Measurements from ENCODE around the gene ANO9. TPM values are rescaled to one million over a fixed set of nuclear protein-coding genes. Genes with fewer than 3 reads are reported as not detected.

ANO9 gene, protein sequence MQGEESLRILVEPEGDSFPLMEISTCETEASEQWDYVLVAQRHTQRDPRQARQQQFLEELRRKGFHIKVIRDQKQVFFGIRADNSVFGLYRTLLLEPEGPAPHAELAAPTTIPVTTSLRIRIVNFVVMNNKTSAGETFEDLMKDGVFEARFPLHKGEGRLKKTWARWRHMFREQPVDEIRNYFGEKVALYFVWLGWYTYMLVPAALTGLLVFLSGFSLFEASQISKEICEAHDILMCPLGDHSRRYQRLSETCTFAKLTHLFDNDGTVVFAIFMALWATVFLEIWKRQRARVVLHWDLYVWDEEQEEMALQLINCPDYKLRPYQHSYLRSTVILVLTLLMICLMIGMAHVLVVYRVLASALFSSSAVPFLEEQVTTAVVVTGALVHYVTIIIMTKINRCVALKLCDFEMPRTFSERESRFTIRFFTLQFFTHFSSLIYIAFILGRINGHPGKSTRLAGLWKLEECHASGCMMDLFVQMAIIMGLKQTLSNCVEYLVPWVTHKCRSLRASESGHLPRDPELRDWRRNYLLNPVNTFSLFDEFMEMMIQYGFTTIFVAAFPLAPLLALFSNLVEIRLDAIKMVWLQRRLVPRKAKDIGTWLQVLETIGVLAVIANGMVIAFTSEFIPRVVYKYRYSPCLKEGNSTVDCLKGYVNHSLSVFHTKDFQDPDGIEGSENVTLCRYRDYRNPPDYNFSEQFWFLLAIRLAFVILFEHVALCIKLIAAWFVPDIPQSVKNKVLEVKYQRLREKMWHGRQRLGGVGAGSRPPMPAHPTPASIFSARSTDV
- total RNA-seq, result not detected

DNA sequence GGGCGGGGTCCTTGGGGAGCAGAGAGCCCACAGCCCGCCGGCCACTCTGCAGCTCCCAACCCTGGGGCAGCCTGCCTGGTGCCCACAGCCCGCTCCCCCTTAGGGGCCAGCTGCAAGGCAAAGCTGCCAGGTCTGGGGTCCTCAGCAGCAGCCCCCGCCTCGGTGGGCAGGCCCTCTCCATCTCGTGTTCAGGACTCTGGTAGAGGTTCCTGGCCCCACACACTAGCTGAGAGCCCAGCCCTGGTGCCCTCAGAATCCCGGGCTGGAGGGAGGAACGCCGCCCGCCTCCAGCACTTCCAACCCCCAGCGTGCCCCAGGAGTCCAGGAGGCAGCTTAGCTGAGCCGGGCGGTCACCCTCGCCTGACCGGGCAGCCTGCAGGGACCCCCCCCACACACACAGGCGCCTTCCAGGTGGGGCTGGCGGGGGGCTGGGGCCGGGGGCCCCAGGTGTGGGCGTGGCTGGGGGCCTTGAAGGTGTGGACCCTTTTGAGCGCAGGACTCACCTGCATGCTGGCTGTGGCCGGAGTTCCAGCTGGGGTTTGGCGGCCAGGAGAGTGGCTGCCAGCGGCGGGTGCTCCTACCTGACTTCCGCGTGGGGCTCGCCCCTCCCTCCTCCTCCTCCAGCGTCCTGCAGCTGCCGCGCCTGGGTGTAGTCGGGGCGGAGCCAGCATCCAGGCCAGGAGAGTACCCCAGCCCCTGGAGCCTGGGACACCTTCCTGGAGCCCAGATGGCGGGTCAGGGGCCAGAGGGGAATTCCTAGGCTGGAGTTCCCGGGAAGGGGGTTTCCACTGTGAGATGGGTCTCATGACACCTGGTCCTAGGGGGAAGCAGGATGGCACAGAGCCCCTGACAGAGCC lies at the start of gene ANO9:
Gene ANO9, minus strand, starts transcription at position 594 of the 857 bp plus-strand sequence. Its CDS starts 85 bp downstream, at position 509.
- DNase-seq (ENCODE audit: low spot score in 2 of 2) (no peak), FAIRE-seq (no peak)

DNA sequence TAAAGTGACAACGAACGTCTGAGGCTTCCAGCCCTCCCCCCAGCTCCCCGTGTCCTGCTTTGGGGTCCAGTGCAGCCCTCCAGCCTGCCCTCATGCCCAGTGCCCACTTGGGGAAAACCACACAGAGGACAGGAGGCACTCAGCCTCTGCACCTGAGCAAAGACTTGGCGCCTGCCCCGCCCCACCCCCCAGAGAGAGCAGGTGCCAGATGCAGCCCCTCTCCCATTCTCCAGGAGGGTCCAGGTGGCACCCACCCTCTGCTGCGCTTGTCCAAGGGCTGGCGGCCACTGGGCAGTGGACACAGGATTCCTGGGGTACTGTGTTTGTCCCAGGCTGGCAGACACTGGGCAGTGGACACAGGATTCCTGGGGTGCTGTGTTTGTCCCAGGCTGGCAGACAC lies 49.5 kb upstream of the ANO9 start:
- FAIRE-seq (no peak), DNase-seq (ENCODE audit: low spot score in 2 of 2) (no peak)

DNA sequence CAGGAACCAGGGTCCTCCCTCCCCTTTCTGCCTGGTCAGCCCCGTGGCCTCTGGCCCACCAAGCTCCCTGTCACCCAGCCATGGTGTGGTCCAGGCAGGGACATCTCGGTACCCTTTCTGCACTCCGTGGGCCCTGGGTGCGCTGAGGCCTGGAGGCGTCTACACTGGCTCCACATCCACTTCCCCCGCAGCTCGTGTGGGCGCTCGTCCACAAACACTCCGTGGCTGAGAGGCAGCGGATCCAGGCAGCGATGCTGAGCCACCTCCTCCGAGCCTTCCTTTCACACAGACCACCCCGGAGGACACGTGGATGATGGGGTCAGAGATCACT lies 49.1 kb upstream of the ANO9 start:
- no peak for FAIRE-seq
- peak in 1 of 2 donors; percentile 40 for DNase-seq (ENCODE audit: low spot score in 2 of 2)

DNA sequence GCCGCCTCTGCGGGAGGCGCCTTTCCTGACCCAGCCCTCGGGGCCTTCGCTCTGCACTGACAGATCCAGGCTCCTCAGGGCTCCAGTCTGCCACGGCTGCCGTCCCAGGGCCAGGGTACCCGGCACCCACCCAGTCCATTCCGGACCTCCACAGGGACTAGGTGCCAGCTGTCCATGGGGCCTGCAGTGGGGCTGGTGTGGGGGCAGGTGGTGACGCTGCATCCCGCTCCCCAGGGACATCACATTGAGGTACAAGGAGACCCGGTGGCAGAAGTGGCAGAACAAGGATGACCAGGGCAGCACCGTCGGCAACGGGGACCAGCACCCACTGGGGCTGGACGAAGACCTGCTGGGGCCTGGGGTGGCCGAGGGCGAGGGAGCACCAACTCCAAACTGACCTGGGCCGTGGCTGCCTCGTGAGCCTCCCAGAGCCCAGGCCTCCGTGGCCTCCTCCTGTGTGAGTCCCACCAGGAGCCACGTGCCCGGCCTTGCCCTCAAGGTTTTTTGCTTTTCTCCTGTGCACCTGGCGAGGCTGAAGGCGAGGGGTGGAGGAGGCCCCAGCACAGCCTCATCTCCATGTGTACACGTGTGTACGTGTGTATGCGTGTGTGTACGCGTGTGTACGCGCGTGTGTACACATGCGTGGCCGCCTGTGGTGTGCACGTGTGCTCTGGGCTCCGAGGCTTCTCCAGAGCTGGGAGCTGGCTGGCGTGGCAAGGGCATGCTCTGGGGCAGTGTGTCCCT lies 48.5 kb upstream of the ANO9 start:
- FAIRE-seq (no peak), DNase-seq (ENCODE audit: low spot score in 2 of 2) (no peak)

DNA sequence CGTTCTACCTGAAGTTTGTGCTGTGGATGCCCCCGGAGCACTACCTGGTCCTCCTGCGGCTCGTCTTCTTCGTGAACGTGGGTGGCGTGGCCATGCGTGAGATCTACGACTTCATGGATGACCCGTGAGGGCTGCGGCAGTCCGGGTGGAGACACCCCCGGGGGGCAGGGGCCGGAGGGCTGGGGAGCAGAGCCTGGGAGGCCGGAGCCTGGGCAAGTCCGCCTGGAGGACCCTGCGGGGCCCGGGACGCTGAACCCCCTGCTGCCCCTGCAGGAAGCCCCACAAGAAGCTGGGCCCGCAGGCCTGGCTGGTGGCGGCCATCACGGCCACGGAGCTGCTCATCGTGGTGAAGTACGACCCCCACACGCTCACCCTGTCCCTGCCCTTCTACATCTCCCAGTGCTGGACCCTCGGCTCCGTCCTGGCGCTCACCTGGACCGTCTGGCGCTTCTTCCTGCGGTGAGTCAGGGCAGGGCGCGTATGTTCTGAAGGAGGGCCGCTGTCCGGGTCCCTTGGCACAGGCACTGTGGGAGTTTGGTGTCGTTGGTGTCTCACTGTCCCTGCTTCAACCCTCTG lies 47.9 kb upstream of the ANO9 start:
- FAIRE-seq (no peak), DNase-seq (ENCODE audit: low spot score in 2 of 2) (no peak)

DNA sequence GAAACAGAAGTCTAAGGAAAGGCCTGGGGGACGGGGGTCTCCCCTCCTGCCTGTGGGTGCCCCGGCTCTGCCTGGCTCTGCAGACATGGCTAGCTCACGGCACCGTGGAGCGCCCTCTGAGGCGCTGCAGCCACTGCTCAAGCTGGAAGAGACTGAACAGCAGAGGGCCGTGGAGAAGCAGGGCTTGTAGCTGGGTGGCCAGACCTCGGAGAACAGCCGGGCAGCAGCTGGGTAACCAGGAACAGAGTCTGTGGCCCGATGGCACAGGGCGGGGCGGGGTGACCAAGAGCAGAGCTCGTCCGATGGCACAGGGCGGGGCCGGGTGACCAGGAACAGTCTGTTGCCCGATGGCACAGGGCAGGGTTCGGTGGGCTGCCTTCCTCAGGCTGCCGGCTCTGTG lies 47.2 kb upstream of the ANO9 start:
- no peak for FAIRE-seq
- peak in 1 of 2 donors; percentile 71 for DNase-seq (ENCODE audit: low spot score in 2 of 2)

DNA sequence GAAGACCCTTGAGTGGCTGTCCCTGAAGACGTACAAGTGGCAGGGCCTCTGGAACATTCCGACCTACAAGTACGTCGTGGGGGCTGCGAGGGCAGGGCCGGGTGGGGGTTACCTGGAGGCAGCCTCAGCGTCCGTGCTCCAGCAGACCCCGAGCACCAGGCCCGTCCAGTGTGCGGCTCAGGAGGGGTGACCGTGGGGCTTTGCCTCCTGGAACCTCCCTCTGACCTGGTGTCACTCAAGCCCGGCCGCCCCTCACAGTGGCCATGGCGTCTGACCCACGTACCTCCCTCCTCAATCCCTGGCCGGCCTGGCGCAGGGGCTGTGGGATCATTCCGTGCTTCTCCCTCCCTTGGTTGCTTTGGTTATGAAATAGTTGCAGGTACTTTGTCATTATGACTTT lies 46.8 kb upstream of the ANO9 start:
- FAIRE-seq (no peak), DNase-seq (ENCODE audit: low spot score in 2 of 2) (no peak)

DNA sequence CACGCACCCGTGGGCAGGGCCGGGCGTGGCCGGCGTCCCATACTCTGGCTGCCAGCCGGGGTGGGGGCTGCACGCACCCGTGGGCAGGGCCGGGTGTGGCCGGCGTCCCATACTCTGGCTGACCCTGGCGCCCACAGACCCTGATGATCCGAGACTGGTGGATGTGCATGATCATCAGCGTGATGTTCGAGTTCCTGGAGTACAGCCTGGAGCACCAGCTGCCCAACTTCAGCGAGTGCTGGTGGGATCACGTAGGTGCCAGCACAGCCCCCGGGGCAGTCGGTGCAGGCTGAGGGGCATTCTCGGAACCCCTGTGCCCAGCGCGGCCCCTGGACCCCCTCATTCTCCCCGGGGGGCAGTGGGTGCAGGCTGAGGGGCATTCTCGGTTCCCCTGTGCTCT lies 46.3 kb upstream of the ANO9 start:
- FAIRE-seq (no peak), DNase-seq (ENCODE audit: low spot score in 2 of 2) (no peak)

DNA sequence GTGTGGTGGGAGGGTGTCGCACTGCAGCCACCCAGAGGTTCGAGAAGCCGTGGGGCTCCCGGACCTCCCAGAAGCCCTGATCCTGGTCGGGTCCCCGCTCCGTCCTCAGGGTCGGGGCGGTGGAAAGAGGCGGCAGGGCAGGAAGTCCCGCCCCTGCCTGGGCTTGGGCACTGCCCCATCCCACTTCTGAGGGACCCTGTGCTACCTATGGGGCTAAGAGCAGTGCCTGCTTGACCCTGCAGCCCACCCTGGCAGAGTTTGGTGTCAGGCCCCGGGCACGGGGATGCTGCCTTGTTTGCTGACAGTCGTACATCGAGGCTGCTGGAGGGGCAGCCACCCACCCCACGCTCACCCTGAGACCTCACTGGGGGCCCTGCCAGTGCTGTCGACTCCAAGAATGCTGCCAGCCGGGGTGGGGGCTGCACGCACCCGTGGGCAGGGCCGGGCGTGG lies 45.8 kb upstream of the ANO9 start:
- no peak for FAIRE-seq
- no peak for DNase-seq (ENCODE audit: low spot score in 2 of 2)

DNA sequence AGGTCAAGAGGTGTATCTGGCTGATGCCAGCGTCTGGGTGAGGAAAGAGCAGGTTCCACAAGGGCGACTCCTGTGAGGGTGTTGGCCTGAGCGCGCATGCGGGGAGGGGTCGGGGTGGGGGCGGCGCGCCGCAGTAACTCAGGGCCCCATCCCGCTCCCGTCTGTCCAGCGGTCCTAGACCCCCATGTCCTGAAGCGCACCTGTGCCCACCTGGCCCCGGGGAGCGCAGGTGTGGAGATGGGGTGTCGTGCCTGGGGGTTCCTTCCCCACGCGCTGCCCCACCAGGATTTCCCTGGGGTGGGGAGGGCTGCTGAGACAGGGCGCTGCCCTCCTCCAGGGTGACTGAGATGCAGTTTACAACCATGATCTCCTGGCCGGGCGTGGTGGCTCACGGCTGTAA lies 44.4 kb upstream of the ANO9 start:
- DNase-seq (ENCODE audit: low spot score in 2 of 2) (no peak), FAIRE-seq (no peak)

DNA sequence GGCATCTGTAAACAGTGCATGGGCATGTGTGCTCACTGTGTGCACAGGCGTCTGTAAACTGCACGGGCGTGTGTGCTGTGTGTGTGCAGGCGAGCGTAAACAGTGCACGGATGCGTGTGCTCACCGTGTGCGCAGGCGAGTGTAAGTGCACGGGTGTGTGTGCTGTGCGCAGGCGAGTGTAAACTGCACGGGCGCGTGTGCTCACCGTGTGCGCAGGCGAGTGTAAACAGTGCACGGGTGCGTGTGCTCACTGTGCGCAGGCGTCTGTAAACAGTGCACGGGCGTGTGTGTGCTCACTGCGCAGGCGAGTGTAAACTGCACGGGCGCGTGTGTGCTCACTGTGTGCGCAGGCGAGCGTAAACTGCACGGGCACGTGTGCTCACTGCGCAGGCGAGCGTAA lies 42.8 kb upstream of the ANO9 start:
- DNase-seq (ENCODE audit: low spot score in 2 of 2) (no peak), FAIRE-seq (no peak)

DNA sequence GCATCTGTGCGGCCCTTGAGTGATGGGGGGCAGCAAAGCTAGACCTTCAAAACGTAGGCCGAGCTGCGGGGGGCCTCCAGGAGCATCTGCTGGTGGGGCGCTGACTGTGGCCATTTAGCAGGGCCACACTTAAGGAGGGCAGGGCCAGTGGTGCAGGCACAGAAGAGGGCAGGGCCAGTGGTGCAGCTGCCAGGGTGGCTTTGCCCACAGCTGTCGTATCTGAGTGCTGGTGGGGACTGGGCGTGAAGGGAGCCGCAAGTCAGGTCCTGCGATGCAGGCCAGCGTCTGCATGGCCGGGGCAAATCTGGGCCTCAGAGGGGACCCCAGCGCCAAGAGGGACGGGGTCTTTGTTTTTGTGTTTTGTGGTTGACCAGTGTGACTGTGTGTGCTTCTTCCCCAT lies 37.5 kb upstream of the ANO9 start:
- no peak for FAIRE-seq
- DNase-seq (ENCODE audit: low spot score in 2 of 2), result no peak

DNA sequence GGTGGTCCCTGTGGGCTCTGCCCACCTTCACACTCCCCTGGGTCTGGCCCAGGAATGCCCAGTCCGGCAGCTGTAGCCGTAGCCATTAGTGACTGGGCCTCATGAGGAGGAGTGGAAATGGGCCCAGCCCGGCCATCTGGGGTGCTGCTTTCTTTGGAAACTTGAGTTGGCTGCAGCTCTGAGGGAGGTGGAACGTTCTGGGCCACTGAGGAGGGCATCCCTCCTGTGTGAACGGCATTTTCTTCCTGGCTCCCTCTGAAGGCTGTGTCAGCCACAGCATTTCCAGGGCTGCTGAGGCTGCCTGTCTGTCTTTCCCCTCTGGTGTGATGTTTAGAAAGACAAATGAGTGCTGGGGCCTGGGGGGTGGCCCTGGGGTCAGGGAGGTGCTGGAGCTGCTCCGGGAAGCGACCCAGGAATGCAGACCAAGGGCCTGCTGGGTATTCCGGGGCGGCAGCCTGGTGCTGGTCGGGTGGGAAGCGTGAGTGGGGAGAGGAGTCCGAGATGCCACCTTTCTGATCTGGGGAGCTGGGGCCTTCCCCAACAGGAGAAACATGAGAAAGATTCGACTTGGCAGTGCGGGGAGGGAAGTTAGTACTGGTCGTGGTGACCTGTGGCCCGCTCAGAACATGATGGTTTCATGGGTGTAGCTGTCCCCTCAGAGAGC lies 35.4 kb upstream of the ANO9 start:
- FAIRE-seq, result no peak
- DNase-seq (ENCODE audit: low spot score in 2 of 2), result peak in 1 of 2 donors; percentile 56

DNA sequence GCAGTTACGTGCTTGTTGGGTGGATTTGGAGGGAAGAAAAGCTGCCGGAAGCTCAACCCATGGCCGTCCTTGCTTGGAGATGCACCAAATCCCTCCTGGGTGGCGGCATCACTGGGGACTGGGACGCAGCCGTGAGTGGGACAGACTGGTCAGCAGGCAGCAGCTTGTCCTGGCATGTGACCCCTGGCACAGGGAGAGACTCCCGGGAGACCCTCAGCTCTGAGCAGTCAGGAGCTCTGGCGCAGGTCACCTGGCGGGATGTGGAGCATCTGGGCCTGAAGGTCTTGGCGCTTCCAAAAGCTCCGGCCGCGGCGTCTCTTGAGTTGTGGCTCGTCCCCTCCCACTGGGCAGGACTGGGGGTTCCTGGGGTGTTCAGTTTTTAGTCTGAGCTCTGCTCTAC lies 34.6 kb upstream of the ANO9 start:
- FAIRE-seq (no peak), DNase-seq (ENCODE audit: low spot score in 2 of 2) (no peak)

DNA sequence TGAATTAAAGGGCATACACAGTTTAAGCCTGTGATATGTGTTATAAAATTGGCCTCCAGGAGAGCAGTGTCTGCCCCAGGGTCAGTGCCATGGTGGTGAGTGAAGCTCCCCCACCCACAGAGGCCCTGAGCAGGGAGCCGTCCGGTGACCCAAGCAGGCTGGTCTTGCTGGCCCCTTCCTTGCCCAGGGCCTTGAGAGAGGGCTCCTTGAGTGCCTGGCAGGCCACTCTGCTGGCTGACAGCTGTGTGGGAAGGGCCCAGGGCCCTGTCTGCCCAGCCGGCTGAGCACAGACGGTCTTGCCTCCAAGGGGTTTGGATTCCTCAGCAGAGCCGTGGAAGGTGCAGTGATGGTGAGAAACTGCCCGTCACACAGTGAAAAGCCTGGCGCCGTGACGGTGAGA lies 34.1 kb upstream of the ANO9 start:
- FAIRE-seq (no peak), DNase-seq (ENCODE audit: low spot score in 2 of 2) (no peak)

DNA sequence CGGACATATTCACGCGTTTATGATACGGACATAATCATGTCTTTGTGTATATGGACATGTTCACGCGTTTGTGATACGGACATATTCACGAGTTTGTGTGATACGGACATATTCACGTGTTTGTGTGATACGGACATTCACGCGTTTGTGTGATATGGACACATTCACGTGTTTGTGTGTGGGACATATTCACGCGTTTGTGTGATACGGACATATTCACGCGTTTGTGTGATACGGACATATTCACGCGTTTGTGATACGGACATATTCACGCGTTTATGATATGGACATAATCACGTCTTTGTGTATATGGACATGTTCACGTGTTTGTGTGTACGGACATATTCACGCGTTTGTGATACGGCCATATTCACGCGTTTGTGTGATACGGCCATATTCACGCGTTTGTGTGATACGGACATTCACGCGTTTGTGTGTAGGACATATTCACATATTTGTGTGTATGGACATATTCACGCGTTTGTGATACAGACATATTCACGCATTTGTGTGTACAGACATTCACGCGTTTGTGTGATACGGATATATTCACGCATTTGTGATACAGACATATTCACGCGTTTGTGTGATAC lies 33.2 kb upstream of the ANO9 start:
- FAIRE-seq, result no peak
- no peak for DNase-seq (ENCODE audit: low spot score in 2 of 2)

DNA sequence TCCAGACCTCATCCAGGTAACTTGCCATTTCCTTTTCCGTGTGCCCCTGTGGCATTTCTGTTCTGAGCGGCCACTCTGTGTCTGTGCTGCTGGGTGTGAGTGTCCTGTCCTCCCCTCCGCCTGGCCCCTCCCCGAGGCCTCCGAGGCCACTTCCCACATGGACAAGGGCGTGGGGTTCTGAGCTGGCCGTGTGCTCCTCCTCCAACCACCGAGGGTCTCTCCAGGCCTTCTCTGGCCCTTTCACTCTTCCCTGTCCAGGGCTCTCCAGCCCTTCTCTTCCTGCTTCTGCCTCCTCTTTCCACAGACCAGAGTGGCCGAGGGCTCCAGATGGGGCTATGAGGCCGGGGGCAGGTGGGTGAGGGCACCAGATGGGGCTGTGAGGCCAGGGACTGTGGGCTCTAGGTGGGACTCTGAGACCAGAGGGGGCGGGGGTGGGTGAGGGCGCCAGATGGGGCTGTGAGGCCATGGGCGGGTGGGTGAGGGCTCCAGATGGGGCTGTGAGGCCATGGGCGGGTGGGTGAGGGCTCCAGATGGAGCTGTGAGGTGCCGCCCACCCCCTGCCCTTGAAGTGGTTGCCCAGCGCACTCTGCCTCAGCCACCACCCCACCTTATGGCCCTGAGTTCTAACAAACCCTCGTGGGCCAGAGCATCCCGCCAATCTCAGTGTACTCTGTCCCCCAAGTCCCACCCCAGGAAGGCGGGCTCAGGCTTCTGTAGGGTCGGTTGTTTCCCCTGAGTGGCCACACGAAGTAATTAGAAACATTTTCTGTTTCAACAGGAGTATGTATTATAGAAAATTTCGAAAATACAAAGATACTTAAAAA lies 32.4 kb upstream of the ANO9 start:
- DNase-seq (ENCODE audit: low spot score in 2 of 2), result no peak

DNA sequence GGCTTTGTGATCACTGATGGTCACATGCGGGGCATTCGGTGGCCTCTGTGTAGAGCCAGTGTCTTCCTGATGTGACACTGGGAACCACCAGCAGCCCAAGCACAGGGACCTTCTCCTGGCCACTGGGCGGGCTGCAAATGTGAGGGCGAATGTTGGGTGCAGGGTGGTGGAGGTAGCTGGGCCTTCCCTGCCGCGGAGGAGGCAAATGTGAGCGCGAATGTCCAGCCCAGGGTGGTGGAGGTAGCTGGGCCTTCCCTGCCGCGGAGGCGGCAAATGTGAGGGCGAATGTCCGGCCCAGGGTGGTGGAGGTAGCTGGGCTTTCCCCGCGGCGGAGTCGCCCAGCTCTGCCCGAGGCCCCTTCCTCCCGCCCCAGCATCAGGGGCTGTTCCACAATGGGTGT lies 31.6 kb upstream of the ANO9 start:
- DNase-seq (ENCODE audit: low spot score in 2 of 2) (no peak), FAIRE-seq (no peak)

More for the DNA sequence above, 32.4 kb upstream of the ANO9 start:
- FAIRE-seq, result no peak

Measured in frontal cortex (tissue), 4 donors.